Psoas muscle (tissue), 8 donors: Measurements from ENCODE around the gene ENTPD3. TPM values are rescaled to one million over a fixed set of nuclear protein-coding genes. Genes with fewer than 3 reads are reported as not detected.
A peak's percentile ranks its signal among the peaks of the same experiment; 100 is the strongest.
"Not testable (repeated sequence)": the region's sequence is repeated elsewhere in the genome, so short reads cannot be mapped to it uniquely, and the experiment has no call there.

Source experiments
- ATAC-seq, 4 donors: fragments of 200-7000 bp; cut with Tn5 transposase; one replicate each; pipeline ENCODE4 v1.9.1; 2020; ENCODE audit warnings: moderate library complexity in 3 of 4, mild to moderate bottlenecking in 2 of 4
- DNase-seq, 2 donors: peaks; one replicate each; pipeline ENCODE4 v3.0.0-alpha.2; 2020
- H3K27ac ChIP-seq: fragments of 200-600 bp; one replicate; pipeline ENCODE4 v1.8.0; 2022
- H3K27me3 ChIP-seq, 3 donors: fragments of 200-600 bp in 1 of 3; one replicate each; pipeline versions ENCODE4 v1.6.1 to v1.8.0; 2013 to 2022; ENCODE audit warnings: low read length in 2 of 3, mild to moderate bottlenecking in 2 of 3, moderate library complexity in 1 of 3; ENCODE audit not compliant: insufficient read depth in 3 of 3
- H3K36me3 ChIP-seq, 2 donors: fragments of 200-600 bp in 1 of 2; one replicate each; pipeline versions ENCODE4 v1.6.1 to v1.8.0; 2013 to 2022; ENCODE audit warnings: low read depth in 1 of 2, mild to moderate bottlenecking in 1 of 2, moderate library complexity in 1 of 2; ENCODE audit not compliant: insufficient read depth in 1 of 2
- H3K4me1 ChIP-seq: fragments of 200-600 bp; one replicate; pipeline ENCODE4 v1.8.0; 2022
- H3K4me3 ChIP-seq: fragments of 200-600 bp; one replicate; pipeline ENCODE4 v1.8.0; 2022; ENCODE audit warnings: mild to moderate bottlenecking
- H3K9me3 ChIP-seq: fragments of 200-600 bp; one replicate; pipeline ENCODE4 v1.8.0; 2022
- CTCF ChIP-seq: fragments of 200-600 bp; IDR thresholded peaks from one replicate; pipeline ENCODE4 v1.8.0; 2022; ENCODE audit warnings: antibody characterized with exemption
- WGBS, 3 donors: extraction: QIAGEN DNeasy Blood & Tissue Kit; methylation state at CpG; one replicate each; pipeline versions ENCODE4 v1.1.6 to v1.1.7; 2013; 5-methylcytosine and 5-hydroxymethylcytosine counted together
- intact Hi-C, 2 donors: fragments of 100-400 bp; cut with DNase I; formaldehyde crosslinking; loops; one replicate each; pipeline versions ENCODE4 v1.11.0 to v1.14.2; 2022
- polyA plus RNA-seq, 3 donors: library from polyadenylated mRNA; stranded (reverse); fragments of 200-250 nt; gene quantifications; one replicate each; pipeline ENCODE4 v1.2.3, GENCODE V29; 2013
- total RNA-seq, 4 donors: library from RNA; stranded (reverse); fragmentation: NEBNext Ultra II Directional in 2 of 4; extraction: Animal tissue kit (Norgen Biotek cat#: 25700) in 2 of 4; gene quantifications; one replicate each; pipeline versions ENCODE4 v1.2.1 to v1.2.4, GENCODE V29; 2021 to 2023
- donor health status: healthy with polysubstance abuse.
- donor health status: DM: no; HTN: no; CAD: no; lungs with moderate emphysema.
- donor health status: Bipolar disorder and iron deficiency.
- donor health status: healthy.
- donor health status: DM: yes; HTN: yes; CAD: no.
- donor health status: DM: no; HTN: no; CAD: no.
- donor health status: DM: no; HTN: no; CAD: no.
- donor health status: DM: yes; HTN: yes; CAD: no.

Gene ENTPD3
- total and polyA plus RNA-seq, 7 donors, result 0.22 to 0.54 (median 0.30) TPM

DNA sequence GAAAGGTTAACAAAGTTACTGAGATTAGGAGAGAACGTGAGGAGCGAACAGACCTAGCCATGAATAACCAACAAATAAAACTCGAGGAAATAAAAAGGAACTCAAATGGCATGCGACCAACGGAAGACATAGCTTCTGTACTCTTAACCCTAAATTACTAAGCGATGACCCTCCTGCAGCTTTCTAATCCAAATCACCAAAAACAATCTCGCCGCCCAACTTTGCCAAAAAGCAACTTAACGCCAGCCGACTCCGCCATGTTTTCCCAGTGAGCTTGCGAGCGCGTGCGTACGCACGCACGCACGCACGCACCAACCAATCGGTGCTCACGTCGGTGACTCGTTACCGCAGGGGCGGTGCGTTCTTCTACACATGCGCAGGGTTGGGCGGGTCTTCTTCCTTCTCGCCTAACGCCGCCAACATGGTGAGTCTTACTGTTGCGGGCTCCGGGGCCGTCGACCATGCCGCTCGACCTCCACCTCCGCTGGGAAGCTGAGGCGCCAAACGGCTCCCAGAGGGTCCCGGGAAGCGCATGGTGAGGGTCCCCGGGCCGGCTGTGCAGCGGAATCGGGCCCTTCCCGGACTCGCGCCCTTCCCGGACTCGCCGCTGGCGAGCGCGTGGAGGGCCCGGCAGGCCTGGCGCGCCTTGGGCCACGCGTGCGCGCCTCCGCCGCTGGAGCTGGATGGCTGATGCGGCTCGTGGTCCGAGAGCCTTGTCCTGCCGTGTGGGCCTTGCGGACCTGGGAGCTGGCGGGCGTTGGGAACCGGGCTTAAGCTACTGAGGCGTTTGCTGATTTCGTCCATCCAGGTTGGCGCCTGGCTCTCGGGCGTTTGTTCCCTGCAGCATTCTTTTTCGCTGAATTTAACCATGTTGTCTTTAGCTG, 70.2 kb downstream of the ENTPD3 start, which contains the start of gene RPL14:
Gene RPL14 (plus strand): TSS at position 400 of the 884 bp plus-strand sequence. CDS start 133 bp downstream, at position 533.
- Histone ChIP-seq H3K27me3 (no peaks in the 10 kb centered on the region), H3K4me3 (peak within 1 kb of the TSS; percentile 91), H3K27ac (peak within 1 kb of the TSS; percentile 93), H3K9me3 (no peaks in the 10 kb centered on the region), H3K36me3 (peaks cover 0 to 44% of the 10 kb centered on the region in 2 donors), H3K4me1 (peaks cover 32% of the 10 kb centered on the region)
- peak; percentile 88 to 90 (median 90) for ATAC-seq
- no peak for TF ChIP-seq CTCF
- intact Hi-C loops, result loop anchor here in 1 of 2 donors (10.0 kb wide), 1 partner anchor 1428 kb away; no protein-coding TSS in a partner anchor
- WGBS, 3 donors, result 0% methylated on average over 62 to 79 of the region's 79 CpGs
- DNase-seq, result peak; percentile 96 to 98

- Histone ChIP-seq H3K27ac (peak overlapping the region; percentile 93), H3K4me3 (peak overlapping the region; percentile 91), H3K4me1 (peaks cover 29% of the 10 kb centered on the region), H3K27me3 (no peaks in the 10 kb centered on the region), H3K9me3 (no peaks in the 10 kb centered on the region), H3K36me3 (peaks cover 0 to 57% of the 10 kb centered on the region in 2 donors)
- ATAC-seq (no peak), DNase-seq (no peak)
- 89 to 93% (median 89%) methylated on average over 4 of the region's 4 CpGs for WGBS, 3 donors
- TF ChIP-seq CTCF, result no peak
- intact Hi-C loops, result loop anchor here in 1 of 2 donors (10.0 kb wide), 1 partner anchor 1426 kb away; no protein-coding TSS in a partner anchor
Measured at GRCh38 chr3:40458473-40458872, 71.5 kb downstream of the ENTPD3 start.

- ATAC-seq, H3K4me3 ChIP-seq, H3K27me3 ChIP-seq, H3K27ac ChIP-seq, H3K9me3 ChIP-seq, intact Hi-C loops, DNase-seq: not testable (repeated sequence)
- H3K36me3 ChIP-seq, result peaks cover 7 to 77% of the 10 kb centered on the region in 2 donors
- peaks cover 20% of the 10 kb centered on the region for H3K4me1 ChIP-seq
- 86 to 88% (median 88%) methylated on average over 6 of the region's 6 CpGs for WGBS, 3 donors
Measured at GRCh38 chr3:40460481-40460880, 73.5 kb downstream of the ENTPD3 start.

DNA sequence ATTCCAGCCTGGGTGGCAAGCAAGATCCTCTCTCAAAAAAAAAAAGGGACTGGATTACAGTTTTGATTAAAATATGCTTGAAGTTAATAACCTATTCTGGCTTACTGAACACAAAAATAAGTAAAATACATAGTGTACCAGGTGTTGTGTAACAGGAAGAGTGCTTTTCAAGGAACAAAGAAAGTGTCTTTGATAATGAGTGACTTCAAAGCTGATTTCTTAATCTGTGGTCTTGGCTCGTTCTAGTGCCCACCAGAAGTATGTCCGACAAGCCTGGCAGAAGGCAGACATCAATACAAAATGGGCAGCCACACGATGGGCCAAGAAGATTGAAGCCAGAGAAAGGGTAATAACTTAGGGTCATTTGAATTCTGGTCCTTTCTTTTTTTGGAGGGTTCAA, 74.2 kb downstream of the ENTPD3 start:
- intact Hi-C loops, result no loop called here
- no peak overlapping the region for H3K4me3 ChIP-seq
- no peaks in the 10 kb centered on the region for H3K9me3 ChIP-seq
- DNase-seq, result no peak
- no peak overlapping the region for H3K27ac ChIP-seq
- H3K36me3 ChIP-seq, result peaks cover 7 to 84% of the 10 kb centered on the region in 2 donors
- TF ChIP-seq CTCF, result no peak
- H3K27me3 ChIP-seq, result no peaks in the 10 kb centered on the region
- no peak for ATAC-seq
- 75 to 78% (median 76%) methylated on average over 3 of the region's 3 CpGs for WGBS, 3 donors
- peaks cover 19% of the 10 kb centered on the region for H3K4me1 ChIP-seq

DNA sequence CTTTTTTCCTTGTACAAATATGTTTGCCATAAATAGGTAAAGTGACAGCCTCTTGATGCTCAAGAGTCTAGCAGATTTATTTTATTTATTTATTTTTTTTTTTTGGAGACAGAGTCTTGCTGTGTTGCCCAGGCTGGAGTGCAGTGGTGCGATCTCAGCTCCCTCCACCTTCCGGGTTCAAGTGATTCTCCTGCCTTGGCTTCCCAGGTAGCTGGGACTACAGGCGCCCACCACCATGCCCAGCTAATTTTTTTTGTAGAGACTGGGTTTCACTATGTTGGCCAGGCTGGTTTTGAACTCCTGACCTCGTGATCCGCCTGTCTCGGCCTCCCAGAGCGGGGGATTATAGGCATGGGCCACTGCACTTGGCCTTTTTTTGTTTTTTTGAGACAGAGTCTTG, 75.9 kb downstream of the ENTPD3 start:
- not testable (repeated sequence) for H3K27me3 ChIP-seq, H3K27ac ChIP-seq, DNase-seq, H3K9me3 ChIP-seq, ATAC-seq, H3K4me3 ChIP-seq
- WGBS, 3 donors, result 94 to 96% (median 96%) methylated on average over 7 of the region's 7 CpGs
- intact Hi-C loops, result loop anchor here in 1 of 2 donors (1.0 kb wide), 1 partner anchor 19 kb away; no protein-coding TSS in a partner anchor
- Histone ChIP-seq H3K36me3 (peaks cover 7 to 99% of the 10 kb centered on the region in 2 donors), H3K4me1 (peaks cover 16% of the 10 kb centered on the region)
